H1 (cell line): ENCODE measurements around the gene DTNB. TPM values are rescaled to one million over a fixed set of nuclear protein-coding genes. Genes with fewer than 3 reads are reported as not detected.

Source experiments
- CTCF ChIA-PET: fragments of 300-600 bp; sonication (Branson Sonifier 250); formaldehyde crosslinking; loops from one replicate; lab custom pipeline; 2021; ENCODE audit not compliant: partially characterized antibody; lab: Charles Lee
- POLR2A ChIA-PET: fragments of 300-600 bp; sonication (Branson Sonifier 250); formaldehyde crosslinking; loops from one replicate; lab custom pipeline; 2021; ENCODE audit warnings: inconsistent platforms; ENCODE audit not compliant: partially characterized antibody; lab: Charles Lee
- DNase-seq, 2 experiments: peaks; one replicate each; pipeline versions ENCODE4 v3.0.0 to v3.0.0-alpha.2; 2010 to 2022; ENCODE audit warnings: low spot score in 2 of 2, low read depth in 1 of 2, mixed read lengths in 1 of 2
- FAIRE-seq: peaks from 2 replicates; lab custom pipeline; 2011; peaks lifted over from hg19 to GRCh38; lab: Jason Lieb, UNC
- H2AFZ ChIP-seq: 2 replicates; pipeline ENCODE4 v1.8.1; 2012; ENCODE audit warnings: low read length, inconsistent platforms
- H2AK5ac ChIP-seq: 2 replicates; pipeline ENCODE4 v1.6.1; 2013; ENCODE audit warnings: low read depth, low read length
- H2BK120ac ChIP-seq: replicated peaks from 2 replicates; pipeline ENCODE3; 2013; ENCODE audit warnings: low read depth, low read length, inconsistent platforms
- H2BK12ac ChIP-seq: 2 replicates; pipeline ENCODE4 v1.6.1; 2013; ENCODE audit warnings: low read depth, low read length
- H2BK15ac ChIP-seq: 2 replicates; pipeline ENCODE4 v1.6.1; 2013; ENCODE audit warnings: low read length
- H2BK20ac ChIP-seq: 2 replicates; pipeline ENCODE4 v1.6.1; 2013; ENCODE audit warnings: low read length
- H2BK5ac ChIP-seq: 2 replicates; pipeline ENCODE4 v1.6.1; 2013; ENCODE audit warnings: low read depth, low read length
- H3K14ac ChIP-seq: 2 replicates; pipeline ENCODE4 v1.6.1; 2013; ENCODE audit warnings: inconsistent platforms; ENCODE audit not compliant: insufficient read length
- H3K18ac ChIP-seq: 2 replicates; pipeline ENCODE4 v1.6.1; 2013; ENCODE audit warnings: low read length; ENCODE audit errors: extremely low read depth
- H3K23ac ChIP-seq: 2 replicates; pipeline ENCODE4 v1.6.1; 2013; ENCODE audit warnings: inconsistent platforms; ENCODE audit not compliant: insufficient read length
- H3K23me2 ChIP-seq: 2 replicates; pipeline ENCODE4 v1.6.1; 2013; ENCODE audit warnings: low read depth, low read length
- H3K27ac ChIP-seq: 2 replicates; pipeline ENCODE4 v1.6.1; 2011; ENCODE audit warnings: low read depth, low read length, inconsistent platforms
- H3K27me3 ChIP-seq, 4 experiments: replicated peaks in 1 of 4; 1 replicate in 1 of 4; 2 replicates in 3 of 4; pipeline versions ENCODE4 v1.6.1 to v1.8.1; 2011 to 2013; ENCODE audit warnings: low read length in 3 of 4, mild to moderate bottlenecking in 3 of 4, inconsistent platforms in 2 of 4, mixed read lengths in 2 of 4, moderate library complexity in 1 of 4; ENCODE audit not compliant: control insufficient read depth in 3 of 4, insufficient read depth in 3 of 4; ENCODE audit errors: extremely low read depth in 1 of 4
- H3K36me3 ChIP-seq, 4 experiments: 2 replicates each; pipeline versions ENCODE4 v1.6.1 to v1.8.1; 2011 to 2013; ENCODE audit warnings: mild to moderate bottlenecking in 4 of 4, low read length in 3 of 4, moderate library complexity in 2 of 4, control low read depth in 1 of 4, inconsistent platforms in 1 of 4; ENCODE audit not compliant: insufficient read depth in 4 of 4, control insufficient read depth in 2 of 4
- H3K4ac ChIP-seq: replicated peaks from 2 replicates; pipeline ENCODE3; 2013; ENCODE audit warnings: low read length, low read depth, mixed read lengths, inconsistent platforms; ENCODE audit not compliant: insufficient read length
- H3K4me1 ChIP-seq, 4 experiments: replicated peaks in 1 of 4; 1 replicate in 1 of 4; 2 replicates in 3 of 4; pipeline versions ENCODE4 v1.6.1 to v1.8.1; 2011 to 2013; ENCODE audit warnings: low read length in 3 of 4, inconsistent platforms in 2 of 4, mixed read lengths in 1 of 4; ENCODE audit not compliant: insufficient read depth in 4 of 4, control insufficient read depth in 3 of 4
- H3K4me2 ChIP-seq, 2 experiments: 2 replicates each; pipeline versions ENCODE4 v1.6.1 to v1.8.1; 2011 to 2013; ENCODE audit warnings: low read depth in 2 of 2, low read length in 2 of 2, control low read depth in 1 of 2, inconsistent platforms in 1 of 2, mild to moderate bottlenecking in 1 of 2; ENCODE audit not compliant: insufficient read depth in 1 of 2
- H3K4me3 ChIP-seq, 4 experiments: fragments of 200-600, 300-600 bp in 1 of 4; sonication (generic), shearing (Covaris generic), sonication (Bioruptor Twin) in 1 of 4; 2 replicates each; pipeline versions ENCODE4 v1.5.1 to v1.8.1; 2011 to 2016; ENCODE audit warnings: low read length in 4 of 4, low read depth in 3 of 4, control low read depth in 2 of 4, inconsistent platforms in 2 of 4, mild to moderate bottlenecking in 2 of 4, mixed read lengths in 1 of 4, moderate library complexity in 1 of 4; ENCODE audit not compliant: insufficient read depth in 2 of 4; ENCODE audit errors: extremely low read depth in 1 of 4
- H3K56ac ChIP-seq: replicated peaks from 2 replicates; pipeline ENCODE3; 2013; ENCODE audit warnings: low read depth, mild to moderate bottlenecking, mixed read lengths, low read length, inconsistent platforms; ENCODE audit not compliant: insufficient read length
- H3K79me1 ChIP-seq: 2 replicates; pipeline ENCODE4 v1.6.1; 2013; ENCODE audit warnings: low read depth, low read length, control low read depth
- H3K79me2 ChIP-seq, 2 experiments: 2 replicates each; pipeline versions ENCODE4 v1.6.1 to v1.8.1; 2012 to 2013; ENCODE audit warnings: low read length in 2 of 2, mild to moderate bottlenecking in 2 of 2, inconsistent platforms in 1 of 2; ENCODE audit not compliant: insufficient read depth in 2 of 2, control insufficient read depth in 1 of 2
- H3K9ac ChIP-seq, 4 experiments: replicated peaks in 1 of 4; 1 replicate in 1 of 4; 2 replicates in 3 of 4; pipeline versions ENCODE4 v1.6.1 to v1.8.1; 2011 to 2013; ENCODE audit warnings: low read depth in 3 of 4, low read length in 3 of 4, control low read depth in 2 of 4, mild to moderate bottlenecking in 2 of 4, moderate library complexity in 2 of 4, inconsistent platforms in 1 of 4; ENCODE audit errors: extremely low read depth in 1 of 4
- H3K9me3 ChIP-seq, 2 experiments: 2 replicates each; pipeline versions ENCODE4 v1.6.1 to v1.8.1; 2012 to 2013; ENCODE audit warnings: mild to moderate bottlenecking in 2 of 2, moderate library complexity in 2 of 2, control low read depth in 1 of 2, inconsistent platforms in 1 of 2, low read depth in 1 of 2, low read length in 1 of 2, mixed read lengths in 1 of 2; ENCODE audit not compliant: insufficient read depth in 2 of 2
- H4K20me1 ChIP-seq, 2 experiments: replicated peaks in 1 of 2; 2 replicates each; pipeline versions ENCODE3 to v1.8.1; 2011 to 2013; ENCODE audit warnings: inconsistent platforms in 2 of 2, low read length in 2 of 2, mild to moderate bottlenecking in 1 of 2; ENCODE audit not compliant: insufficient read depth in 2 of 2, control insufficient read depth in 1 of 2
- H4K5ac ChIP-seq: 2 replicates; pipeline ENCODE4 v1.6.1; 2013; ENCODE audit warnings: low read length, low read depth, mixed read lengths, inconsistent platforms; ENCODE audit not compliant: insufficient read length
- H4K8ac ChIP-seq: 2 replicates; pipeline ENCODE4 v1.8.0; 2013; ENCODE audit warnings: mild to moderate bottlenecking, moderate library complexity, low read length, inconsistent platforms; ENCODE audit not compliant: insufficient read depth; ENCODE audit errors: extremely low read depth
- H4K91ac ChIP-seq: replicated peaks from 2 replicates; pipeline ENCODE3; 2013; ENCODE audit warnings: low read length, mixed read lengths, inconsistent platforms; ENCODE audit not compliant: insufficient read length
- BRCA1 ChIP-seq: IDR thresholded peaks from 2 replicates; pipeline ENCODE4 v1.6.1; 2012; ENCODE audit warnings: low read depth, low read length, improper control_type of control experiment
- EZH2 ChIP-seq: fragments of 200-600 bp; sonication (generic); IDR thresholded peaks from 2 replicates; pipeline ENCODE4 v1.7.1; 2012; ENCODE audit warnings: low read depth, mild to moderate bottlenecking, moderate library complexity, low read length, inconsistent platforms; ENCODE audit not compliant: severe bottlenecking
- HDAC2 ChIP-seq, 2 experiments: fragments of 300-600 bp in 1 of 2; sonication (generic) in 1 of 2; IDR thresholded peaks; 2 replicates each; pipeline ENCODE4 v1.6.1; 2011 to 2012; ENCODE audit warnings: low read depth in 2 of 2, low read length in 2 of 2, mild to moderate bottlenecking in 2 of 2, moderate library complexity in 2 of 2, borderline replicate concordance in 1 of 2, inconsistent platforms in 1 of 2
- HDAC6 ChIP-seq: IDR thresholded peaks from one replicate; pipeline ENCODE4 v1.7.1; 2012; ENCODE audit warnings: low read depth, mild to moderate bottlenecking, inconsistent platforms, low read length, moderate library complexity
- KDM1A ChIP-seq: fragments of 200-600, 300-600 bp; sonication (generic); IDR thresholded peaks from 2 replicates; pipeline ENCODE4 v1.7.1; 2016; ENCODE audit warnings: mild to moderate bottlenecking, low read length, borderline replicate concordance
- MAFK ChIP-seq: IDR thresholded peaks from 2 replicates; pipeline ENCODE4 v1.6.1; 2012; ENCODE audit warnings: low read depth, mild to moderate bottlenecking, improper control_type of control experiment, low read length
- RBBP5 ChIP-seq: IDR thresholded peaks from 2 replicates; pipeline ENCODE4 v1.7.1; 2012; ENCODE audit warnings: low read depth, mild to moderate bottlenecking, inconsistent platforms, low read length, moderate library complexity, borderline replicate concordance
- RXRA ChIP-seq: IDR thresholded peaks from 2 replicates; pipeline ENCODE4 v1.6.1; 2011; ENCODE audit warnings: low read depth, mild to moderate bottlenecking, low read length, moderate library complexity; ENCODE audit not compliant: insufficient read depth
- SAP30 ChIP-seq: fragments of 300-600 bp; sonication (generic); IDR thresholded peaks from 2 replicates; pipeline ENCODE4 v1.7.1; 2012; ENCODE audit warnings: low read length, moderate library complexity, mild to moderate bottlenecking, inconsistent platforms; ENCODE audit not compliant: insufficient read depth, insufficient replicate concordance
- SIX5 ChIP-seq: IDR thresholded peaks from 2 replicates; pipeline ENCODE4 v1.6.1; 2011; ENCODE audit warnings: mild to moderate bottlenecking, low read depth, low read length
- SRF ChIP-seq: IDR thresholded peaks from 2 replicates; pipeline ENCODE4 v1.6.1; 2011; ENCODE audit warnings: mild to moderate bottlenecking, low read depth, low read length, moderate library complexity
- TAF7 ChIP-seq: optimal IDR thresholded peaks from 2 replicates; pipeline ENCODE3; 2011; ENCODE audit warnings: low read depth, mild to moderate bottlenecking, inconsistent platforms, low read length, moderate library complexity, borderline replicate concordance
- TBP ChIP-seq: IDR thresholded peaks from 2 replicates; pipeline ENCODE4 v1.6.1; 2011; ENCODE audit warnings: low read depth, low read length, improper control_type of control experiment
- ZNF274 ChIP-seq: IDR thresholded peaks from 2 replicates; pipeline ENCODE4 v1.7.0; 2012; ENCODE audit warnings: low read length, borderline replicate concordance; ENCODE audit errors: extremely low read depth
- WGBS, 2 experiments: shearing (Covaris generic) in 1 of 2; methylation state at CpG; one replicate each; pipeline versions ENCODE4 v1.1.6 to v1.1.7; 2013 to 2015; ENCODE audit warnings: low lambda C conversion rate in 2 of 2, mixed read lengths in 2 of 2, inconsistent platforms in 1 of 2, low coverage in 1 of 2, missing lambda C conversion rate in 1 of 2; ENCODE audit not compliant: insufficient replicate concordance in 2 of 2, insufficient coverage in 1 of 2, insufficient read length in 1 of 2; ENCODE audit errors: extremely low coverage in 1 of 2, missing lambda C conversion rate in 1 of 2; 5-methylcytosine and 5-hydroxymethylcytosine counted together
- polyA plus RNA-seq, 7 experiments: library from polyadenylated mRNA; depleted of rRNA in 3 of 7; stranded (reverse) in 5 of 7; unstranded in 2 of 7; fragments of >200 nt in 5 of 7; fragments of 200-250 nt in 2 of 7; gene quantifications; 1 replicate in 5 of 7; 2 replicates in 1 of 7; 4 replicates in 1 of 7; pipeline versions ENCODE4 v1.2.1 to v1.2.3, GENCODE V29; 2011 to 2013; ENCODE audit warnings: missing spikeins in 2 of 7, mixed read lengths in 2 of 7
- total RNA-seq: library from RNA; stranded (reverse); fragmentation: NEBNext Ultra II Directional; extraction: Animal tissue kit (Norgen Biotek cat#: 25700); gene quantifications from 2 replicates; pipeline ENCODE4 v1.2.1, GENCODE V29; 2021

The DTNB gene
- total and polyA plus RNA-seq, 2 of the 8 experiments (the other 6 are each of a cell fraction or from before 2014, with no cell fraction given), result 39.6 to 49.5 TPM

DNA sequence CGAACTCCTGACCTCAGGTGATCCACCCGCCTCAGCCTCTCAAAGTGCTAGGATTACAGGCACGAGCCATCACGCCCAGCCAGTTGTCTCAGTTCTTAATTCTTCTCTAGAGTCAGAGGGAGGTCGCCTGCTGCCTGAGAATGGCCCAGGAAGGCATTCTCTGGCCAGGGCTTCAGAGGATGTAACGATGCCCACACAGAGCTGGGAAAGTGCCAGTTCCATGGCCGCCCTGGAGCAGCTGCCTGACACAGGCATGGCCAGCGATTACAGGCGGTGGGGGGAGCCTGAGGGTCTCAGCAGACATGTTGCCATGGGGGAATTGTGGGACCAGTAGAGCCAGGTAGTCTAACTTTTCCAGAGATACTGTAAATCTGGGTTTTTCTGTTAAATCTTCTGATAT is 306.1 kb downstream of the DTNB start:
- Histone ChIP-seq H3K27ac (no peak overlapping the region), H3K14ac (no peak overlapping the region), H4K20me1 (no peaks in the 10 kb centered on the region), H2BK20ac (no peak overlapping the region), H3K23ac (no peak overlapping the region), H4K91ac (no peak overlapping the region), H3K9me3 (no peaks in the 10 kb centered on the region), H3K4me3 (no peak overlapping the region), H3K4me2 (no peak overlapping the region), H2BK120ac (no peak overlapping the region), H2BK15ac (no peak overlapping the region), H4K8ac (no peak overlapping the region), H3K18ac (no peak overlapping the region), H3K23me2 (no peaks in the 10 kb centered on the region), H3K79me1 (no peaks in the 10 kb centered on the region), H3K27me3 (peaks cover 0 to 25% (median 14%) of the 10 kb centered on the region in 4 experiments; a peak in 6 of 7 replicates), H3K9ac (no peak overlapping the region), H2AFZ (no peak overlapping the region), H3K56ac (no peak overlapping the region), H2BK5ac (no peak overlapping the region), H2BK12ac (no peak overlapping the region), H3K36me3 (no peaks in the 10 kb centered on the region), H3K79me2 (no peaks in the 10 kb centered on the region), H2AK5ac (no peak overlapping the region), H3K4me1 (peaks cover 0 to 5% (median under 1%) of the 10 kb centered on the region in 4 experiments; a peak in 1 of 7 replicates), H3K4ac (no peak overlapping the region), H4K5ac (no peak overlapping the region)
- POLR2A ChIA-PET, result interaction anchor here (1.3 to 2.5 kb wide), 2 partner anchors 9 to 18 kb away, joined by 5 to 11 read pairs; no protein-coding TSS in a partner anchor
- CTCF ChIA-PET, result interaction anchor here (0.8 to 8.1 kb wide), 3 partner anchors 7 to 33 kb away, joined by 3 to 108 read pairs (median 4); no protein-coding TSS in a partner anchor
- DNase-seq (no peak), FAIRE-seq (no peak)
- 83% methylated on average over 9 of the region's 9 CpGs; no CpG with 5 or more reads in 1 of the 2 experiments for WGBS, 2 experiments
- TF ChIP-seq HDAC2 (IDR thresholded peaks at IDR 0.05; ENCODE audit: borderline replicate concordance in 1 of 2, low read depth in 2 of 2, low read length in 2 of 2) (no peak), RBBP5 (no peak), SRF (no peak), SAP30 (no peak), TAF7 (no peak), ZNF274 (no peak), BRCA1 (no peak), RXRA (no peak), TBP (no peak), EZH2 (no peak), SIX5 (no peak), MAFK (no peak), KDM1A (no peak), HDAC6 (no peak)
